GM18517 (cell line): ENCODE data around the gene VPS45.

Experiments
- ATAC-seq: cut with Tn5 transposase; IDR thresholded peaks from one replicate; pipeline ENCODE4 v1.9.1; 2021; ENCODE audit warnings: mild to moderate bottlenecking, moderate library complexity; ENCODE audit not compliant: unreplicated experiment

VPS45 gene

DNA sequence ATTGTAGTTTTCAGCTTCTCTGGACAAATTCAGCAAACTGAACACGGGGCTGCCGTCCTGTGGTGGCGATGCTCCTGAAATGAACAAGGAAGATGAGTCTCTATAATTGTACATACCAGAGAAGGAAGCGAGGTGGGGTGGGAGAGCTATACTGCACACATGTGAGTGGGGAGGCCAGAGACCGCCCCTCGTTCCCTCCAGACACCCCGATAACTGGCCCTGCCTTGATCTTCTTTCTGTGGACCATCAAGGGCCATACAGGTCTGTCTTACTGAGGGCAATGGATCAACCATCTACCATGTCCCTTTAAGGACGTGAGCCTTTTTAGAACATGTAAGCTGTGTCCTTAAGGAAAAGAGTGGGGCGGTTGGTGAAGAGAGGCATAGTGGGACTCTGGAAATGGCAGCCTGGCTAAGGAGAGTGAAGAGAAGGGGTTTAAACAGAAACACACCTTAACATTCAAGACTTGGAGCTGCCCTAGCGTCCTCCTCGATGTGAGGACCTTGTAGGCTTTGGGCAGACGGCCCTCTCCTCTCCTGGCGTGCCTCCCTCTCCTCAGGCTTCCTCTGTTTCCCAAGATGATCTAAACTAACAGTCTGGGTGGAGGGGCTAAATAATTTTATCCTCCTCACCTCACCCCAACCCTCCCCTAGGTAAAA lies 88.0 kb downstream of the VPS45 start:
- ATAC-seq, result no peak

DNA sequence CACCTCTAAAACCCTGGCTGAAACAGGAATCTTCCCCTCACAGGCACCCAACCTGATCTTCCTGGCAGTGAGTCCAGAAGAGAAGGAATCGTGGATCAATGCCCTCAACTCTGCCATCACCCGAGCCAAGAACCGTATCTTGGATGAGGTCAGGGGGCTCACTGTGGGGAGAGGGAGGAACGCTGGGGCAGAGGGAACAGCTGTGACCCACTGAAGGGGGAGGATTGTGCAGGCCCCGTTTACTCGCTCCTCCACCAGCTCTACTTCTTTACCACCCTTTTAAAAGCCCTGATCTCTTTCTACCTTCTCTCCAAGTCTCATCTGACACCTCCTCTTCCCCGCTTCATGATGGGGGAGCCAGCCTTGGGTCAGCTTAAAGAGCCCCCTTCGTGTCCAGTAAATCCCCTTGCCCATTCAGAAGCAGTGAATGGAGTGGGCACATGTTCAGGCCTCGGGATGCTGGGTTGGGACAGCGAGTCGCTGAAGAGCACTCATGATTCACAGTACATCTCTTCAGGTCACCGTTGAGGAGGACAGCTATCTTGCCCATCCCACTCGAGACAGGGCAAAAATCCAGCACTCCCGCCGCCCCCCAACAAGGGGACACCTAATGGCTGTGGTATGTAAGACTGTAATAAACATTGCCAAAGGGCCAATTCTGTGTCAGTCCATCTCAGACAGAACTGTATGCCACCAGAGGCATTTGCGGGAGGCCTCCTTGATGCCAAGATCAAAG lies 89.5 kb downstream of the VPS45 start:
- ATAC-seq, result no peak

DNA sequence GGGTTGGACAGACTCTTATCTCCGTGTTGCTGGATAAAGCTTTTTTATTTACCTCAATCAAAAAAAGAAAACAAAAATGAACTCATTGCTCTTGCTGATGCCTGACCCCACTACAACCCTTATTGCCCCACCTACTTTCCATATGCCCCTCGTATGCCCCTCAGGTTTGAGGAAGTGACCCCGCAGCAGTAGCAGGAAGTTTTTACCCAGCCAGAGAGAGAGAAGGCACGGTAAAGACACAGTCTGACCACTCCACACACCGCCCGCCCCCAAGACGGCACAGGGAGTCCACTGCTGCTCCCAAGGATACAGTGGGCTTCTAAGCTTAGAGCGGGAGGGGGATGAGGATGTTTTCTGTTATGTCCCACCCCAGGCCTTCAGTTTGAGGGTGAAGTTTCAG lies 92.0 kb downstream of the VPS45 start:
- no peak for ATAC-seq

DNA sequence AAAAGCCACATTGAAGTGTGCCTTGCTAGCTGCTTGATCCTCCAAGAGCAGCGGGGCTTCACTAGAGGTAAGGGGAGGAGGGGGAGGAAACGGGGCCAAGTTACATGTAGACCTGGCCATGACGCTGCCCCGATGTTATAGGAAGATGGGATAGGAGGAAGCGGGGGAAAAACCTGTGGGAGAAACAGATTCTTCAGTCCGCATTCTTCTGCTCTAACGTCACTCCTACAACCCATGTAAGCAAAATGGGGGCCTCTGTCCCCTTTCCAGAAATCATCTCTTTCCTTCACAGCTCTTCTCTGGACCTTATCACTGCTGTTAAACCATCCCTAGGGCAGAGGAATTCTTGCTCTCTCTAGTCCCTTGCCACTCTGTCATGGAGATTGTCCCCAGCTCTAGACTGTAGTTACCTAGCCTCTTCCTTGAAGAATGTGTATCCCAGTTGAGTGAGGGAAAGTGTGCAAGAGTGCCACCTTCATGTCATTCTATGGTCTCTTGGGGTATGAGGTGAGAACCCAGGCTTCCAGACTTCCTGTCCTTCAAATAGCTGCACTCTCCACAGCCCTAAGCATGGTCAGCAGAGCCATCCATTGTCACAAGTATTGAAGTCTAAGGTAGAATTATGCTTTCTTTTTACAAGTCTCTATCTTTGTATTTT lies 93.5 kb downstream of the VPS45 start:
- no peak for ATAC-seq

DNA sequence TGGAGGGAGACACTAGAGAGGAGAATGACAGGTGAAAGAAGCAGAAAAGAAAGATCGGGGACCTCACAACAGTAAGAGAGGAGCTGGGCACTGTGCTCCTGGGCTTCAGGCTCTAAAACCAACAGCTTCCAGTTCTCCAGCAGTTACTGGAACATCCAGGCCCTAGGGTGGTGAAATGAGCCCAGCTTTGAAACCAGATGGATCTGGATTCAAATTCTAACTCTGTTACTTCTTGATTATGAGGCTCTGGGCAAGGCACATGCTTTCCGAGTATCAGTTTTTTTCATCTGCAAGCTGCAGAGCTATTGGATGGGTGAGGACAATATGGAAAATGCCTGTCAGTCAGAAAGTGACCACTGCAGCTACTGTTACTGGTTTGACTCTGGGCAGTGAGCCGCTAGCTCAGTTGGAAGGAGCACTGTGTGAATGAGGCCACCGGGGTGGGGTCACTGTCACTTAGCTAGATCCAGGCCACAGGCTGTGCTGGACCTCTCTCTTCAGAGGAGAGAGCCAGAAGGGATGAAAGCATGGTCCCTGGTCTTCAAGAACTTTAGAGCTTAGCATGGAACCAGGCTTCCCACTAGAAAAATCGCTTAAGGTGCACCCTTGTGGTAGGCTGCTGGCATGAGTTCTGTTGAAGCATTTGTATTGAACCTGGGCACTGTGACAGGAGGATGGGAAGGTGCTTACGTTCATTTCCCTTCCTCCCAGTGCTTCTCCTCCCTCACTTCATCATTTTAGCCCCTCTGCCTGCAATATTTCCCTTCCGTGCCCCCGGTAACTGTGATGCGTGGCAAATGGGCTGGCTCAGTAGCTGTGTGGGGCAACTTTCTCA lies 94.4 kb downstream of the VPS45 start:
- ATAC-seq, result no peak

DNA sequence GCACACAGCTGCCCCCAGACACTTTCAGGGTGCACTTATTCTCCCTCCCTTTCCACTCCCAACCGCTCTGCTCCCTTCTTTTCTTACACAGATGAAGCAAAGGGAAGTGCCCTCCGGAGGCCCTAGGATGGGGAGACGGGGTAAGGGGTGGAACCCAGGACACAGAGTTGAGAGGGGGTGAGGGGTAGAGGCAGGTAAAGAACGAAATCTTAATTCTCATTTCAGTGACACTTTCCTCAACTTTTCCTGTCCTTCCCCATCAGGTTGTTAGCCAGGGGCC lies 94.9 kb downstream of the VPS45 start:
- ATAC-seq, result no peak

DNA sequence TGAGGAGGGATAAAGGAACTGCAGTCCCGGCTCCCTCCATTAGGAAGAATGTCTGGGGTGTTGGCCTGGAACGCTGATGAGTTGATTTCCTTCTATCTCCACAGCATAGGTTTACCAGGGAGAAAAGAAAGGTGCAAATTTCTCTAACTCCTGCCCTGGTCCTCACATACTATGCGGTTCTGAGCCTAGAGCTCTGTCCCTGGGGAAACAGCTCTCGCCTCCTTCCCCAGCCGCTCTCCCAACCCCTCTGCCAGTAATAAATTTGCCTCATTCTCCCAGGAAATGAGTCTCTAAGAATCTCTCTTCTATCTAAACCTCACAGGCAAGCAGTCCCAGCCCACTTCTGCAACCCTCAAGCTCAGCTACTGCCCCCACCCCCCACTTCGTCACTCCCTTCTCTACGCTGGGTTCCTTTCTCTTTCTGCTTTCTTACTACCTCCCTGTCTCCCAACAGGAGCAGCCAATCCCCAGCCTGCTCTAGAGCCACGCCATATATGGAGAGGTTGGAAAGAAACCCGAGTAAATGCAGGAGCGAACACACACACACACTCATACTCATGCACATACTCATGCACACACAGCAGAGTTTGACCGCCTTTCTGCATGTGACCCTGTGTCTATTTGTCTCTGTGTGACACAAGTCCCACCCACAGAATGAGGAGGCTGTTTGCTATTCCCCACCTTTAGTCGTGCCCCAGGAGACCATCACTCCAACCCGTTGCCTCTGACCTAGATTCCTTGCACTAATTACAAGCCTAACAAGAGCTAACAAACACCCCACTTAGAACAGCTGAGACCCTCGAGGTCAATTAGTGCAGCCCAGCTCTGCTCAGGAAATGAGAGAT lies 95.5 kb downstream of the VPS45 start:
- ATAC-seq, result no peak

DNA sequence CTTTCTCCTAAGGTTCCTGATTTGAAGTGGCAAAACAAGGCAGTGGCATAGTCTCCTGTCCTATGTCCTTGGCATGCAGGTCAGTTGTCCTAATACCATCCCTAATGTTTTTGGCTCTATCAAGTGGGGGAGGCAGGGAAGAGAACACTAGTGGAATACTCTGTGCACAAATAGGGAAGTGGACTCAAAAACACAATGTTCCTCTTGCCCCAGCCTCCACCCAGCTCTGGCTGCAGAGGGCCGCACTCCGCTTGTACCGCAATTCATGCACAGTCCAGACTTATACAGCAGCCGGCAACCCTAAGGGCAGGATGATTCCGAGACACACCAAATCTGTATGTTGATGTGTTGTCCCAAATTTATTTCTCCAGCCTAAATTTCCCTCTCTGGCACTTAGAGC lies 96.6 kb downstream of the VPS45 start:
- no peak for ATAC-seq

DNA sequence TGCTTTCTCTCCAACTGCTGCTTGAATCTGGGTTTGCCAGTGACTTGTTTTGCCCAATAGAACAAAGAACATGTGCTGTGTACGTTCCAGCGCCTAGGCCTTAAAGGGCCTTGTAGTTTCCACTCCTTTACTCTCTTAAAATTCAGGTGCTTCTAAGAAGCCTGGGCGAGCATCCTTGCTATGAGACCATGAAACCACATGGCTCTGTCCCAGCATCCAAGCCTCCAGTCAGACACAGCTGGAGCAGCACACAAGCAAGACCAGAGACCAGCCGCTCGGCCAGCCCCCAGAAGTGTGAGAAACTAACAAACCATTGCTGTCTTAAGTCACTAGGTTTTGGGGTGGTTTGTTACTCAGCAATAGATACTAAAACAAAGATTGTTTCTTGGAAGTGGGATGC lies 97.2 kb downstream of the VPS45 start:
- no peak for ATAC-seq

DNA sequence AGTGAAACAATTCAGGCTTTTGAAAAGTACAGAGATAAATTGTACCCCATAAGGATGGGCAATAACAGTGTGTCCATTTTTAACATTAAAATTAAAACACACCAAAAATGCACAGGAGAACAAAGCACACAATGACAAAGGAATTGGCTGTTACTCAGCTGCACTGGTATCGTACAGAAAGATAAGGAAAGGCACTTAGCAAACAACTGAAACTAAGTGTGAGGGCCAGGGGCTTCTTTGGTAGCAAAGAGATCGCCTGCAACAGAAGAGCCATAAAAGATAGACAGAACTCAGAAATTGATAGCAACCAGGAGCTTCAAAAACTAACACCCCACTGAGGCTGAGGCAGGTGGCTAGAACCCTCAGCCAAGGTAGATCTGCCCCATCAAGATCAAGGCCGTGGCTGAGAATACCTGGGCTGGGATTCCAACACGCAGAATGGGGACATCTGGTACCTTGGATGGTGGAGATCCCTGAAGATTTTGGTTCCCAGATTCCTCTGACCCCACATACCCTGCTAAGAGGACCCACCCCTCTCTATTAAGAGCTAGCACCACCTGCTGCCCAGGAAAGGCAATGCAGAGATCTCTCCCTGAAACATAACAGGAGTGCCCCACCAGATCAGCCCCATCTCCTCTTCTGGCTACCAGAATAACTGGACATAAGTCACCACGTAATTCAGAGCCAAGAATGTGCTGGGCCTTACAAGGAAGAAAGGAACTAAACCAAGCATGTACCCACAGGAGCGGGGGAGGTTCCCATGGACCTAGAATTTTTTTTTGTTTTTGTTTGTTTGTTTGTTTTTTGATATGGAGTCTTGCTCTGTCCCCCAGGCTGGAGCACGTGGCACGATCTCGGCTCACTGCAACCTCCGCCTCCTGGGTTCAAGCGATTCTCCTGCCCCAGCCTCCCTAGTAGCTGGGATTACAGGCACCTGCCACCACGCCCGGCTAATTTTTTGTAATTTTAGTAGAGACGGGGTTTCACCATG lies 98.3 kb downstream of the VPS45 start:
- ATAC-seq, result no peak

DNA sequence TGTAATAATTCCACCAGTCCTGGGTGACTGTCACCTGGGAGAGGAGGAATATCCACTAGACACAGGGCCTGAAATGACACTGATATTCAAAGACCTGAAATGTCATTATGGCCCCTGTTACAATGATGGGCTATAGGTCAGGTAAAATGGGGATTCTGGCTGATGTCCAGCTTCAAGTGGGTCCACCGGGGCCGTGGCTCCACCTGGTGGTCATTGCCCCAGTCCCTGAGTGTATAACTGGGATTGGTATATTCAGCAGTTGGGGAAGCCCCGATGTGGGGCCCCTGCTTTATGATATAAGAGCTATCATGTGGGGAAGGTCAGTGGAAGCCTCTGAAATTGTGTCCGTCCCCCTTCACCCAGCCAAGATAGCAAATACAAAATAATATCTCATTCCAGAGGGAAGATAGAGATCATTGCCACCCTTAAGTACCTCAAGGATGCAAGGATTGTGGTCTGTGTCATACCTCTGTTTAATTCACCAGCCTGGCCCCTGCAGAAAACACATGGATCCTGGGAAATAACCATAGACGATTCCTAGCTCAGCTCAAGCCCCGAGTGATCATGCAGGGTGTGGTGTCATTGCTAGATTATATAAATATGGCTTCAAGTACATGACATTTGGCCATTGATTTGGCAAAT lies 101.5 kb downstream of the VPS45 start:
- no peak for ATAC-seq

DNA sequence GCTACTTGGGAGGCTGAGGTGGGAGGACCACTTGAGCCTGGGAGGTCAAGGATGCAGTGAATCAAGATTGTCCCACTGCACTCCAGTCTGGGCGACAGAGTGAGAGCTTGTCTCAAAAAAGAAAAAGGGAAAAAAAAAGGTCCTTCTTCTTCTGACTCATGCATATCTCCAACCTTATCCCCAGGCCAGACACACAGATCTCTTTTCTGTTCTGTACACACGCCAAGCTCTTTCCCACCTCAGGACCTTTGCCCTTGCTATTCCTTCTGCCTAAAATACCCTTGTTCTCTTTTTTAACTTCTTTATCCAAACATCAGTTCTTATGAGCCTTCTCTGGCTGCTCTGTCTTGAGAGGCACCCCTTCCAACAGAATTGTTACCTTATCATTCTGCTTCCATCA lies 104.2 kb downstream of the VPS45 start:
- ATAC-seq, result no peak

DNA sequence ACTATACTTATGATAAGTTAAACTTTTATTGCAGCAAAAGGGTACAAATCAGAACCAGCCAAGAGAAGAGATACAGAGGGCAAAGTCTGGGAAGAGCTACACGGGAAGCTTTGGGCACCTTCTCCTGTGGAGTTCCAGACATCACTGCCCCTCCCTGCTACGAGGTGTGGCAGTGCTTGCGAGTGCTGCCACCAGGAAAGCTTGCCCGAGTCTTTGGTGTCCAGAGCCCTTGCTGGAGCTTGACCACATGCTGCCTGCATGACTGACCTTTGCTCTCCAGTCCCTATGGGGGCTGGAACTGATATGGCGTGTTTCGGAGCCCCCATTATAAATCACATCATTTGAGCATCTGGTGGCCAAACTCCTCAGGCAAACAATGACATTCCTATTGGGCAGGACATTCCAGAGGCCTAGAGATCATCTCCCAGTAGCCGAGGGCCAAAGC lies 105.6 kb downstream of the VPS45 start:
- no peak for ATAC-seq

DNA sequence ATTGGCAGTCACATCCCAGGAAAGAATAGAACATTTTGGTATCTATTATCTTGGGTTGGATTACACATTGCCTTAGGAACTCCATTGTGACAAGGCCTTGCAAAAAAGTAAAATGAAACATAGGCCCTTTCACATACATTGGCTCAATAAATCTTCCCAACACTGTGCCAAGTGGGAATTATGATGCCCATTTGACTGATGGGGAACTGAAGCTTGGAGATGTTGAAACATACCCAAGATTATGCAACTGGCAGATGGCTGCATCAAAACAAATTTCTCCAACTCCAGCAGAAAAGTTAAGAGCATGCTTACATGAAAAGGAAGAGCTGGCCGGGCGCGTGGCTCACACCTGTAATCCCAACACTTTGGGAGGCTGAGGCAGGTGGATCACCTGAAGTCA lies 109.0 kb downstream of the VPS45 start:
- ATAC-seq, result no peak

DNA sequence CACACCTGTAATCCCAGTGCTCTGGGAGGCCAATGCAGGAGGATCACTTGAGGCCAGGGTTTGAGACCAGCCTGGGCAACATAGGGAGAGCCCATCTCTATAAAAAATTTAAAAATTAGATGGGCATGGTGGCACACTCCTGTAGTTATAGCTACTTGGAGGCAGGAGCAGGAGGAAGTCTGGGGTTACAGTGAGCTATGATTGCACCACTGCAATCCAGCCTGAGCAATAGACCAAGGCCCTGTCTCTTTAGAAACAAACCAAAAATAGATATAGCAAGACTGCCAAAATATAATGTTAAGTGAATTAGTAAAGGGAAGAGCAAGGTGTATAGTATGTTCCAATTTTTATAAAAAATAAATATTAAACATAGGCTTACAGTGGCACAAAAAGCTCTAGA lies 111.0 kb downstream of the VPS45 start:
- no peak for ATAC-seq

DNA sequence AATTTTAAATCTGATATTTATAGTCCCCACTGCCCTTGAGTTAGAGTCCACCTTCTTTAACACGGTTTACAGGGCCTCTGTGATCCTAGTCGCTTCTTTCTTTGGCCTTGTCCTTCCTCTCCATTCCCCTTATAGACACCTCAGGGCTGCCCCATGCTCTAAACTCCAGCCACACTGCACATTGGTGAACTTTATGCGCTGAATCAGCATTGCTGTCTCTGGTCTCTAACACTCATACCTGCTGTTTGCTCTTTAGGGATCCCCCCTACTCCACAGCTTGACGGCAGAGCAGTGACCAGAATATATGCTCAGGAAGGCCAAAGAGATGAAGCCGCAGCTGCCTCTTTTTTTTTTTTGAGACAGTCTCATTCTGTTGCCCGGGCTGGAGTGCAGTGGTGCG lies 112.3 kb downstream of the VPS45 start:
- ATAC-seq, result no peak

DNA sequence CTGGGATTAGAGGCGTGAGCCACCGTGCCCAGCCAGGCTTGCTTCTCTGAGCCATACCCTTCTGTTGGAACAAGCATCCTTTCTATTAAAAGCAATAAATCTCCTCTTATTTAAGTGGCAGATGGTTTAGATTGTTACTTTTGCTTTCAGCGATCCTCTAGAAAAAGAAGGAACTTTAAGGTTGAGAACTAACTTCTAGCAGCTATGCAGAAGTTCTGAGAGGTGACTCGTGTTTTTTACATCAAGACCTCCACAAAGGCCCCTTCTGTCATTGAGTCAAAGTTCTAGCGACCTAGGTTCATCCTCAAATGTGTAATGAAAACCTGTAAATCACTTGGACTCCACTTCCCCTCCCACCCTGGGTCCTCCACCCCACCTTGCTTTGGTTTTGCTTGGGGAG lies 112.9 kb downstream of the VPS45 start:
- no peak for ATAC-seq

DNA sequence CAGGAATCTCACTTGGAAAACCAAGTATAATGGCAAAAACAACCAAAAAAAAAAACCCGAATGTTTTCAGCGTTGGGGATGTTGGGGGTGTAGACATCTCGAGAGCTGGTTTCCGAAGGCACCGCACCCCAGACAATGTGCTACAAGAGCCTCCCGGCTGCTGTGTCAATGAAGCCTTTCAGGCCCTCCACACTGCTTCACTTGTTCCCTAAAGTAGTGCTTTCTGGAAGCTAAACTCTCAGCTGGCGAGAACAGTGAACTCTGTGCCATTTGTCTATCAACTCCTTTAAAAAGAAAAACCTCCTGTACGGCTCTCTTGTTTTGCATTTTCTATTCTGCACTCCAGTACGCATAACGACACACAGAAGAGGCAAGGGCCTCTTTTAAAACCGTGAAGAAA lies 114.7 kb downstream of the VPS45 start:
- ATAC-seq, result no peak

DNA sequence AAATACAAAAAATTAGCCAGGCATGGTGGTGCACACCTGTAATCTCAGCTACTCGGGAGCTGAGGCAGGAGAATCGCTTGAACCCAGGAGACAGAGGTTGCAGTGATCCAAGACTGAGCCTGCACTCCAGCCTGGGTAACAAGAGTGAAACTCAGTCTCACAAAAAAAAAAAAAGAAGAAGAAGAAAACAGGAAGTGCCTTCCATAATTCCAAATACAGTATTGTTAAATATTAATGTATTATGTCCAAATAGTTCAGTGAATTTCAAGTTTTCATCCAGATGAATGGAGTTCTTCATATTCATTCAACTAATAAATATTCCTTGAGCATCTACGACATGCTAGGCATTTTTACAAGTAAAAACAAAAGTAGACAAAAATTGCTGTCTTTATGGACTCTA lies 115.5 kb downstream of the VPS45 start:
- no peak for ATAC-seq
